ENCODE results near the gene CD2. TPM values are rescaled to one million over a fixed set of nuclear protein-coding genes. Genes with fewer than 3 reads are reported as not detected.

Gene CD2, protein sequence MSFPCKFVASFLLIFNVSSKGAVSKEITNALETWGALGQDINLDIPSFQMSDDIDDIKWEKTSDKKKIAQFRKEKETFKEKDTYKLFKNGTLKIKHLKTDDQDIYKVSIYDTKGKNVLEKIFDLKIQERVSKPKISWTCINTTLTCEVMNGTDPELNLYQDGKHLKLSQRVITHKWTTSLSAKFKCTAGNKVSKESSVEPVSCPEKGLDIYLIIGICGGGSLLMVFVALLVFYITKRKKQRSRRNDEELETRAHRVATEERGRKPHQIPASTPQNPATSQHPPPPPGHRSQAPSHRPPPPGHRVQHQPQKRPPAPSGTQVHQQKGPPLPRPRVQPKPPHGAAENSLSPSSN
- 2.1 TPM for total RNA-seq

- intact Hi-C loops (cut with DNase I), result no loop called here
These were observed at the start of gene CD2 for GRCh38 chr1:116754198-116754977. CD2 (plus strand) TSS chr1:116754430; CDS start chr1:116754493, 63 bp downstream.

DNA sequence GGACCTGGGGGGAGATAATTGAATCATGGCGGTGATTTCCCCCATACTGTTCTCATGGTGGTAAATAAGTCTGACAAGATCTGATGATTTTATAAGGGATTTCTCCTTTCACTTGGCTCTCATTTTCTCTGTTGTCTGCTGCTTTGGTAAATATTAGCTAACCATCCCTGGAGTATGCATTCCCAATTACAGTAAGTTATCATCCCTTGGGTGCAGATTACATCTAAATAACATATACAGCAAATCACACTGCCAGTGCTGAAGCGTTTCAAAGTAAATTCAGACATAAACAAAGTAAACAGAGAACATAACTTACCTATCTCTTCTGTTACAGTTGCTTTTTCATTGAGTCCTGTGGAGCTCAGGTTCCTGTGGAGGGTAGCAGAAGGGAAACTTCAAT is 48.1 kb upstream of the CD2 start:
- intact Hi-C loops (cut with DNase I), result no loop called here
- DNase-seq (ENCODE audit: low spot score) (no peak), ATAC-seq (no peak)

More at GRCh38 chr1:116754198-116754977, at the start of gene CD2:
- ATAC-seq (no peak), DNase-seq (ENCODE audit: low spot score) (no peak)

DNA sequence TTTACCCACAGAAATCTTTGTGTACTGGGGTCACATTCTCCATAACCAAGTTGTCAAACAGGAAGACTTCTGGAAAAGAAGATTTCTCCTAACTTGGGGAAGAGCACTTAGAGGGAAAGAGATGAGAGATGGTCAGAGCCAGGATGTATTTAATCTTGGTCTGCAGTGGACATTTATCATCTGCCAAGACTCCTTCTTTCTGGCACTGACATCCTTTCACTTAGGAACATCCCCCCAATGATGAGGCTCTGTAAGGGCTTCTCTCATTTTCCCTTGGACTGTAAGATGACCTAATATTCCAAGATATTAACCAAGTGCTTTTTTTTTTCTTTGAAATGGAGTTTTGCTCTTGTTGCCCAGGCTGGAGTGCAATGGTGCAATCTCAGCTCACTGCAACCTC is 47.4 kb upstream of the CD2 start:
- no peak for DNase-seq (ENCODE audit: low spot score)
- intact Hi-C loops (cut with DNase I), result no loop called here
- no peak for ATAC-seq

GRCh38 chr1:116708255-116708900 is 45.9 kb upstream of the CD2 start:
- intact Hi-C loops (cut with DNase I), result no loop called here
- DNase-seq (ENCODE audit: low spot score), result no peak

DNA sequence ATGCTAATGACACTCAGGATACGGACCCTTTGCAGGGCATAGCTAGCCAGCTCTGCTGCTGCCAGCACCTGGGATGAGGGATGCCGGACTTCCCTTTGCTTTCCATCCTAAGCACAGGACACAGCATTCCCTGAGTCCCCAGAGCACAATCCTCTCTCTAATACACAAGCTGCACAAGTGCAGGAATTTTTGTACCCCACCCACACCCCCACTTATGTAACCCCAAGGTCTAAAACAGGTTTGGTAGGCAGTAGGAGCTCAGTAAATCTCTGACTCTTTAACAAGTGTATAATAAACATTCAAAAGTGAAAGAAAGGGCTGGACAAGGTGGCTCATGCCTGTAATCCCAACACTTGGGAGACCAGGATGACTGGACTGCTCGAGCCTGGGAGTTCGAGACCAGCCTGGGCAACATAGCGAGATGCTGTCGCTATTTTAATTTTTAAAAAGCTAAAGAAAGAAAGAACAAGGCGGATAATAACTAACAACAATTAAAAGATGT is 44.5 kb upstream of the CD2 start:
- DNase-seq (ENCODE audit: low spot score), result no peak
- ATAC-seq, result no peak
- intact Hi-C loops (cut with DNase I), result no loop called here

More at GRCh38 chr1:116708255-116708900, 45.9 kb upstream of the CD2 start:
- ATAC-seq, result no peak

GRCh38 chr1:116710420-116711262 is 43.6 kb upstream of the CD2 start:
- no peak for DNase-seq (ENCODE audit: low spot score)
- intact Hi-C loops (cut with DNase I), result no loop called here
- ATAC-seq, result no peak

DNA sequence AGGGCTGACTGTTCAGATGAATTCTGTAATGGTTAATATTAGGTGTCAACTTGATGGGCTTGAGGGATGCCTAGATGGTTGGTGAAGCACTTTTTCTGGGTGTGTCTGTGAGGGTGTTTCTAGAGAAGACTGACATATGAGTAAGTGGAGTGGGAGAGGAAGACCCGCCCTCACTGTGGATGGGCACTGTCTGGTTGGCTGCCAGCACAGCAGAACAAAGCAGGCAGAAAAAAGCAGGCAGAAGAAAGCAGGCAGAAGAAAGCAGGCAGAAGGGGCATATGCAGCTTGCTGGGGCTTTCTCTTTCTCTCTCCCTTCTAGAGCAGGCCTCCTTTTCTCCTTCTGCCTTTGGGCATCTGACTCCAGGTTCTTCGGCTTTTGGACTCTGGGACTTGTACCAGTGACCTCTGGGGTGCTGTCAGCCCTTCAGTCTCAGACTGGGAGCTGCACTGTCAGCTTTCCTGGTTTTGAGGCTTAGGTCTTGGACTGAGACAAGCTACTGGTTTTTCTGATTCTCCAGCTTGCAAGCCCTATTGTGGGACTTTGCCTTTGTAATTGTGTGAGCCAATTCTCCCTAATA is 42.9 kb upstream of the CD2 start:
- no peak for DNase-seq (ENCODE audit: low spot score)
- ATAC-seq, result no peak
- intact Hi-C loops (cut with DNase I), result no loop called here

- DNase-seq (ENCODE audit: low spot score) (no peak), ATAC-seq (no peak)
- intact Hi-C loops (cut with DNase I), result no loop called here
These were observed 41.7 kb upstream of the CD2 start for GRCh38 chr1:116712510-116712909.

- DNase-seq (ENCODE audit: low spot score), result no peak
- intact Hi-C loops (cut with DNase I), result no loop called here
- ATAC-seq, result no peak
These were observed 40.8 kb upstream of the CD2 start for GRCh38 chr1:116713474-116713873.

DNA sequence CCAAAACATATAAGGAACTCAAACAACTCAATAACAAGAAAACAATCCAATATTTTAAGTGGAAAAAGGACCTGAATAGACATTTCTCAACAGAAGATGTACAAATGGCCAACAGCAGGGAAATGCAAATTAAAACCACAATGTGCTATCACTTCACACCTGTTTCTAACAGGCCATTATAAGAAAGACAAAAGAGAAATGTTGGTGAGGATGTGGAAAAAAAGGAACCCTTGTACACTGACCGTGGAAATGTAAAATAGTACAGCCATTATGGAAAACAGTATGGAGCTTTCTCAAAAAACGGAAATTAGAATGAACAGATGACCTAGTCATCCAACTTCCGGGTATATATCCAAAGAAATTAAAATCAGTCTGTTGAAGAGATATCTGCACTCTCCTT is 37.8 kb upstream of the CD2 start:
- DNase-seq (ENCODE audit: low spot score) (no peak), ATAC-seq (no peak)
- intact Hi-C loops (cut with DNase I), result no loop called here

- ATAC-seq (no peak), DNase-seq (ENCODE audit: low spot score) (no peak)
- intact Hi-C loops (cut with DNase I), result no loop called here
These were observed 36.9 kb upstream of the CD2 start for GRCh38 chr1:116717318-116717717.

DNA sequence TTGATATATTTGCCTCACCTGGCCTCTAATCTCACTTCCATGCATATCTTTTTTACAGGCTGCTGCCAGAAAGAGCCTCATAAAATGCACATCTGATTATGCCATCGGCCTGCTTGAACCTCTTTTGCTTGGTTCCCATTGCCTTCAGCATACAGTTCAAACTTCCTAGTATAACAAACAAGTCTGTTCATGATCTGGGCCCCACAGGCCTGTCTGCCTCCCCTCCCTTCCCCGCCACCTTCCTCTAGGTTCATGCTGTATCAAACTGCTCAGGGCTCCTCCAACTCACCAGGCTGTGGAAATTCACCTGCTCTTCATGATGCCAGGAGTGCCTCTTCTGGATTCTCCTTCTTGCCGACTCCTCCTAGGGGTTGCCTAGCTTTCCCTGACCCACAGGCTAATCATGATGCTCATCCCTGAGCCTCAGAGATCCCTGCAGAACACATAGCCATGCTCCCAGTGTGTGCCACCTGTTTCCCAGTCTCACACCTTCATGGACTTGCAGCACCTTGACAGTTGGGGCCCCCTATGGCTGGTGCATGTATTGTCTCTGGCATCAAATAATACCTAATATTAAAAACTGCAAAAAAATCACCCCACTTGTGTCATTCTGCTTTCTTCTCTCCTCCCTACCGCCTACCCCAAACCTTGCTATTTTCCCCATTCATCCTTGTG is 33.7 kb upstream of the CD2 start:
- intact Hi-C loops (cut with DNase I), result loop anchor here (10.0 kb wide), 1 partner anchor 324 kb away; no protein-coding TSS in a partner anchor
- DNase-seq (ENCODE audit: low spot score), result no peak
- no peak for ATAC-seq

DNA sequence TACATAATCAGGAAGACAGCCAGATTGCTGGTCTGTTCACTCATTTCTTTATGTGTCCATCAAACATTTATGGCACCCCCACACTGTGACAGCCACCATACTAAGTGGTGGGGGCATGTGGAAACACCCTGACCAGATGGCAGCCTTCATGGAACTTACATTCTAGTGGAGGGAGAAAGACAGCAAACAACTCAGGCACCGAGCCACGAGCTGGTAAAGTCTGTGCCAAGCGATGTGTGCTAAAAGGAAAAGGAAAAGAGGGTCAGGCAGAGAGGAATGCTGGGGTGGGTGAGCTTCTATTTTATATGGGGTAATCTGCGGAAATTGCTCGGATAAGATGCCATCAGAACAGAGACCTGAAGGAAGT is 33.2 kb upstream of the CD2 start:
- no peak for ATAC-seq
- no peak for DNase-seq (ENCODE audit: low spot score)
- intact Hi-C loops (cut with DNase I), result loop anchor here (10.0 kb wide), 1 partner anchor 324 kb away; no protein-coding TSS in a partner anchor

DNA sequence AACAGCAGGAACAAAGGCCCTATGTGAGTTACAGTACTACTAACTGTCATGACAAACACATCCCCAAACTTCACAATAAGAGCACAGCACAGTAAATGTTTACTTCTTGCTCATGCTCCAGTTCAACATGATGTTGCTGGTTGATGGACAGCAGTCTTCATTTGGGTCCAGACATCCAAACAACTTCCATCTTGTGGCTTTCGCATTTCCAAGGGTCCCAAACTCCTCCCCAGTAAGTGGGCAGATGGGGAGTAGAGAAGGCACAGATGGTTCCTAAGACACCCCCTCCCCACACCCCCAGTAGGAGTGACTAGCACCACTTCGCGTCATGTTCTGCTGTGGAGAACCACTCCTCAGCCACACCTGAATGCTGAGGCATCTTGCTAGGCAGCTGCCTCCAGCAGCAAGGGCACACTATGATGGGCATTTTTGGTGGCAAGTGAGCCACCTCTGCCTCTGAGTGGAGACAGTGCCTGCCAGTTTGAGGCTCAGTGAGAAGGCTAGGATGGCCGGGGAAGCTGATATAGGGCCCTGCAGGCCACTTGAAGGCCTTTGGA is 32.7 kb upstream of the CD2 start:
- DNase-seq (ENCODE audit: low spot score), result no peak
- intact Hi-C loops (cut with DNase I), result loop anchor here (10.0 kb wide), 1 partner anchor 323 kb away; no protein-coding TSS in a partner anchor
- ATAC-seq, result no peak

- DNase-seq (ENCODE audit: low spot score), result no peak
- ATAC-seq, result no peak
- intact Hi-C loops (cut with DNase I), result loop anchor here (10.0 kb wide), 1 partner anchor 323 kb away; no protein-coding TSS in a partner anchor
These were observed 32.0 kb upstream of the CD2 start for GRCh38 chr1:116722016-116722838.

- no peak for ATAC-seq
These were observed 29.4 kb upstream of the CD2 start for GRCh38 chr1:116724765-116725375.

More at GRCh38 chr1:116724765-116725375, 29.4 kb upstream of the CD2 start:
- peak; percentile 71 for DNase-seq (ENCODE audit: low spot score)
- intact Hi-C loops (cut with DNase I), result loop anchor here (10.0 kb wide), 1 partner anchor 320 kb away; no protein-coding TSS in a partner anchor

All from sciatic nerve (tissue), 2 donors.